Caco-2 (cell line): ENCODE results near the gene TSPO2. TPM values are rescaled to one million over a fixed set of nuclear protein-coding genes. Genes with fewer than 3 reads are reported as not detected.

ENCODE experiments used
- BruUV-seq: library from RNA; stranded (reverse); fragments of 400-500 nt; replicated peaks from 2 replicates; lab custom pipeline; 2021; lab: Mats Ljungman, UMichigan
- CTCF ChIA-PET: fragments of 300-600 bp; sonication (Branson Sonifier 250); formaldehyde crosslinking; loops from one replicate; lab custom pipeline; 2022; ENCODE audit warnings: antibody characterized with exemption; lab: Charles Lee
- POLR2A ChIA-PET: fragments of 300-600 bp; sonication (Branson Sonifier 250); formaldehyde crosslinking; loops from one replicate; lab custom pipeline; 2022; ENCODE audit warnings: antibody characterized with exemption; lab: Charles Lee
- DNase-seq, 2 experiments: peaks; one replicate each; pipeline versions ENCODE4 v3.0.0 to v3.0.0-alpha.2; 2020 to 2022
- H3K27me3 ChIP-seq: replicated peaks from 2 replicates; pipeline ENCODE4 v1.6.0; 2011; ENCODE audit warnings: low read length; ENCODE audit not compliant: control insufficient read depth, insufficient read depth
- H3K36me3 ChIP-seq: 2 replicates; pipeline ENCODE4 v1.5.1; 2011; ENCODE audit warnings: low read length; ENCODE audit not compliant: control insufficient read depth, insufficient read depth
- H3K4me1 ChIP-seq: fragments of 250-450 bp; sonication (Bioruptor Pico); 2 replicates; pipeline ENCODE4 v1.5.1; 2020; ENCODE audit warnings: mild to moderate bottlenecking
- H3K4me3 ChIP-seq: 2 replicates; pipeline ENCODE4 v1.5.1; 2011; ENCODE audit warnings: low read depth, mild to moderate bottlenecking, control low read depth, low read length
- H3K9me3 ChIP-seq: fragments of 250-450 bp; sonication (Bioruptor Pico); 2 replicates; pipeline ENCODE4 v1.5.1; 2020; ENCODE audit warnings: mild to moderate bottlenecking, moderate library complexity
- H3K27ac Mint-ChIP-seq: one replicate; pipeline ENCODE4 v1.8.0; 2022; ENCODE audit warnings: mixed read lengths; ENCODE audit not compliant: unreplicated experiment
- H3K27me3 Mint-ChIP-seq: one replicate; pipeline ENCODE4 v1.8.0; 2022; ENCODE audit warnings: mixed read lengths; ENCODE audit not compliant: insufficient read depth, unreplicated experiment
- H3K36me3 Mint-ChIP-seq: one replicate; pipeline ENCODE4 v1.8.0; 2022; ENCODE audit warnings: mild to moderate bottlenecking, mixed read lengths; ENCODE audit not compliant: insufficient read depth, unreplicated experiment
- H3K4me1 Mint-ChIP-seq: one replicate; pipeline ENCODE4 v1.8.0; 2022; ENCODE audit warnings: low read depth, mixed read lengths; ENCODE audit not compliant: unreplicated experiment
- H3K4me3 Mint-ChIP-seq: one replicate; pipeline ENCODE4 v1.8.0; 2022; ENCODE audit warnings: mild to moderate bottlenecking, moderate library complexity, mixed read lengths; ENCODE audit not compliant: unreplicated experiment
- H3K9me3 Mint-ChIP-seq: one replicate; pipeline ENCODE4 v1.8.0; 2022; ENCODE audit warnings: mixed read lengths; ENCODE audit not compliant: unreplicated experiment
- intact Hi-C: fragments of 100-400 bp; cut with micrococcal nuclease; formaldehyde crosslinking; loops from one replicate; pipeline ENCODE4 v1.10.0; 2022; ENCODE audit not compliant: unreplicated experiment
- total RNA-seq: library from RNA; stranded (reverse); gene quantifications from 2 replicates; pipeline ENCODE4 v1.2.3, GENCODE V29; 2022
- TF ChIP-seq, protein P1 (sequence below), 2 experiments: fragments of 200-600 bp in 1 of 2; IDR thresholded peaks; 1 replicate in 1 of 2; 2 replicates in 1 of 2; pipeline versions ENCODE4 v1.5.1 to v1.8.0; 2011 to 2022; ENCODE audit warnings: antibody characterized with exemption in 1 of 2, control low read depth in 1 of 2, inconsistent platforms in 1 of 2, low read depth in 1 of 2, low read length in 1 of 2, mild to moderate bottlenecking in 1 of 2, moderate library complexity in 1 of 2; ENCODE audit not compliant: insufficient read depth in 1 of 2, severe bottlenecking in 1 of 2, unreplicated experiment in 1 of 2

The TSPO2 gene
- total RNA-seq, 1 experiment from 2014 or later, result 0.61 TPM

DNA sequence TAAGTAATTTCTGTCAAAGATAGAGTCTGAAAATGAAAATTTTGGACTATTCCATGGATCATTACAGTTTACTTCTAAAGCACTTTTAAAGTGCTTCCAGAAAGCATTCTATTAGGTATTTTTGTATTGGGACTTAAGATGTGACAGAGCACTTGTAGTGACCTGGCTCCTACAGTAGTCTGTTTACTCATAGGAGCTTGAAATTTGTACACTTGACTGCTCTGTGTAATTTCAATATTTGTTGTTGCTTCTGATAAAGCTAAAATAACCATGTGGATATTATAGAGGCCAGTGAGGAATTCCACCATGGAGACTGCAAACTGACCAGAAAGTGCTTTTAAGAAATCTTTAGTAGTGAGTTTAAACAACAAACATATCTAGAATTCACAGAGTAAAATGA is 40.8 kb downstream of the TSPO2 start:
- intact Hi-C loops, result no loop called here
- ChIA-PET POLR2A (no interaction called here), CTCF (no interaction called here)
- H3K9me3 Mint-ChIP-seq, result no peaks in the 10 kb centered on the region
- H3K27ac Mint-ChIP-seq, result no peak overlapping the region
- TF ChIP-seq, protein P1, sequence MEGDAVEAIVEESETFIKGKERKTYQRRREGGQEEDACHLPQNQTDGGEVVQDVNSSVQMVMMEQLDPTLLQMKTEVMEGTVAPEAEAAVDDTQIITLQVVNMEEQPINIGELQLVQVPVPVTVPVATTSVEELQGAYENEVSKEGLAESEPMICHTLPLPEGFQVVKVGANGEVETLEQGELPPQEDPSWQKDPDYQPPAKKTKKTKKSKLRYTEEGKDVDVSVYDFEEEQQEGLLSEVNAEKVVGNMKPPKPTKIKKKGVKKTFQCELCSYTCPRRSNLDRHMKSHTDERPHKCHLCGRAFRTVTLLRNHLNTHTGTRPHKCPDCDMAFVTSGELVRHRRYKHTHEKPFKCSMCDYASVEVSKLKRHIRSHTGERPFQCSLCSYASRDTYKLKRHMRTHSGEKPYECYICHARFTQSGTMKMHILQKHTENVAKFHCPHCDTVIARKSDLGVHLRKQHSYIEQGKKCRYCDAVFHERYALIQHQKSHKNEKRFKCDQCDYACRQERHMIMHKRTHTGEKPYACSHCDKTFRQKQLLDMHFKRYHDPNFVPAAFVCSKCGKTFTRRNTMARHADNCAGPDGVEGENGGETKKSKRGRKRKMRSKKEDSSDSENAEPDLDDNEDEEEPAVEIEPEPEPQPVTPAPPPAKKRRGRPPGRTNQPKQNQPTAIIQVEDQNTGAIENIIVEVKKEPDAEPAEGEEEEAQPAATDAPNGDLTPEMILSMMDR (IDR thresholded peaks at IDR 0.05; ENCODE audit: insufficient read depth in 1 of 2, low read depth in 1 of 2, low read length in 1 of 2, severe bottlenecking in 1 of 2, unreplicated experiment in 1 of 2), result no peak
- BruUV-seq, result no TSS peak
- DNase-seq, result no peak
- peaks cover 73% of the 10 kb centered on the region for H3K36me3 Mint-ChIP-seq
- Histone ChIP-seq H3K36me3 (peaks cover 4% of the 10 kb centered on the region; the same call in 1 of the 2 replicates), H3K27me3 (no peaks in the 10 kb centered on the region), H3K9me3 (no peaks in the 10 kb centered on the region), H3K4me3 (no peak overlapping the region), H3K4me1 (no peaks in the 10 kb centered on the region)
- H3K4me1 Mint-ChIP-seq, result no peaks in the 10 kb centered on the region
- no peak overlapping the region for H3K4me3 Mint-ChIP-seq
- H3K27me3 Mint-ChIP-seq, result no peaks in the 10 kb centered on the region

GRCh38 chr6:41085182-41085581 is 42.9 kb downstream of the TSPO2 start:
- no peak overlapping the region for H3K4me3 ChIP-seq
- DNase-seq, result no peak
- Mint-ChIP-seq H3K9me3 (no peaks in the 10 kb centered on the region), H3K4me1 (no peaks in the 10 kb centered on the region), H3K27me3 (no peaks in the 10 kb centered on the region), H3K4me3 (no peak overlapping the region), H3K36me3 (peaks cover 67% of the 10 kb centered on the region), H3K27ac (no peak overlapping the region)
- TF ChIP-seq, protein P1 (IDR thresholded peaks at IDR 0.05; ENCODE audit: insufficient read depth in 1 of 2, low read depth in 1 of 2, low read length in 1 of 2, severe bottlenecking in 1 of 2, unreplicated experiment in 1 of 2), result no peak
- H3K36me3 ChIP-seq, result peaks cover 9% of the 10 kb centered on the region
- ChIA-PET POLR2A (no interaction called here), CTCF (no interaction called here)
- H3K9me3 ChIP-seq, result no peaks in the 10 kb centered on the region
- no TSS peak for BruUV-seq
- intact Hi-C loops, result no loop called here
- H3K4me1 ChIP-seq, result no peaks in the 10 kb centered on the region
- no peaks in the 10 kb centered on the region for H3K27me3 ChIP-seq

DNA sequence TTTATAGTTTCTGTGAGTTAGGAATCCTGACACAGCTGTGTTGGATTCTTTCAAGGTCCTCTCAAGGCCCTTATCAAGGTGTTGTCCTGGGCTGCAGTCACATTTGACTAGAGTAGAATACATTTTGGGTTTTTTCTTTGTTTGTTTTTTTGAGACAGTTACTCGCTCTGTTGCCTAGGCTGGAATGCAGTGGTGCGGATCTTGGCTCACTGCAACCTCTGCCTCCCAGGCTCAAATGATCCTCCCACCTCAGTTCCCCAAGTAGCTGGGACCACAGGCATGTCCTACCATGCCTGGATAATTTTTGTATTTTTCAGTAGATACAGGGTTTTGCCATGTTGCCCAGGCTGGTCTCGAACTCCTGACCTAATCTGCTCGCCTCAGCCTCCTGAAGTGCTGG is 46.2 kb downstream of the TSPO2 start:
- H3K27ac Mint-ChIP-seq, result no peak overlapping the region
- no peak for DNase-seq
- no peak overlapping the region for H3K4me3 Mint-ChIP-seq
- TF ChIP-seq, protein P1 (IDR thresholded peaks at IDR 0.05; ENCODE audit: insufficient read depth in 1 of 2, low read depth in 1 of 2, low read length in 1 of 2, severe bottlenecking in 1 of 2, unreplicated experiment in 1 of 2), result no peak
- Histone ChIP-seq H3K36me3 (peaks cover 5% of the 10 kb centered on the region), H3K9me3 (no peaks in the 10 kb centered on the region), H3K4me3 (no peak overlapping the region), H3K27me3 (no peaks in the 10 kb centered on the region), H3K4me1 (no peaks in the 10 kb centered on the region)
- H3K27me3 Mint-ChIP-seq, result no peaks in the 10 kb centered on the region
- no TSS peak for BruUV-seq
- H3K4me1 Mint-ChIP-seq, result no peaks in the 10 kb centered on the region
- H3K9me3 Mint-ChIP-seq, result no peaks in the 10 kb centered on the region
- ChIA-PET POLR2A (no interaction called here), CTCF (interaction anchor here (0.6 to 1.7 kb wide), 3 partner anchors 71 to 242 kb away, joined by 3 read pairs; no protein-coding TSS in a partner anchor)
- peaks cover 71% of the 10 kb centered on the region for H3K36me3 Mint-ChIP-seq
- intact Hi-C loops, result no loop called here
